Measurements from ENCODE around the gene SLIT3.

GRCh38 chr5:168670881-168671575, 629.9 kb downstream of the SLIT3 start:
- TF ChIP-seq CTCF (IDR thresholded peaks at IDR 0.05) (no peak), POLR2A (IDR thresholded peaks at IDR 0.05) (no peak)
